PC-3 (cell line): ENCODE data around the gene MED13L. TPM values are rescaled to one million over a fixed set of nuclear protein-coding genes. Genes with fewer than 3 reads are reported as not detected.
A peak's percentile ranks its signal among the peaks of the same experiment; 100 is the strongest.

Experiments used
- ATAC-seq: fragments of 200-7000 bp; cut with Tn5 transposase; 2 replicates; pipeline ENCODE4 v1.9.1; 2020; ENCODE audit warnings: mild to moderate bottlenecking, moderate library complexity
- BruUV-seq: library from RNA; stranded (reverse); fragments of 400-500 nt; replicated peaks from 2 replicates; lab custom pipeline; 2021; lab: Mats Ljungman, UMichigan
- CTCF ChIA-PET: fragments of 300-600 bp; sonication (Branson Sonifier 250); formaldehyde crosslinking; loops from one replicate; lab custom pipeline; 2022; ENCODE audit warnings: antibody characterized with exemption; lab: Charles Lee
- POLR2A ChIA-PET: fragments of 300-600 bp; sonication (Branson Sonifier 250); formaldehyde crosslinking; loops from one replicate; lab custom pipeline; 2022; ENCODE audit warnings: antibody characterized with exemption; ENCODE audit not compliant: unreplicated experiment; lab: Charles Lee
- DNase-seq: peaks from one replicate; pipeline ENCODE4 v3.0.0-alpha.2; 2015
- H2AFZ ChIP-seq: fragments of 300-600 bp; sonication (generic); 2 replicates; pipeline ENCODE4 v1.6.0; 2016; ENCODE audit warnings: antibody characterized with exemption, low read length
- H3F3A ChIP-seq: fragments of 300-600 bp; sonication (generic); one replicate; pipeline ENCODE4 v1.6.0; 2017; ENCODE audit warnings: antibody characterized with exemption, low read length, control low read depth, mild to moderate bottlenecking; ENCODE audit not compliant: unreplicated experiment
- H3K27ac ChIP-seq: fragments of 300-600 bp; sonication (generic); 2 replicates; pipeline ENCODE4 v1.5.1; 2016; ENCODE audit warnings: mild to moderate bottlenecking, low read length
- H3K27me3 ChIP-seq: fragments of 300-600 bp; sonication (generic); 2 replicates; pipeline ENCODE4 v1.6.1; 2016; ENCODE audit warnings: low read length, mixed read lengths
- H3K36me3 ChIP-seq: fragments of 300-600 bp; sonication (generic); 2 replicates; pipeline ENCODE4 v1.6.1; 2016; ENCODE audit warnings: low read depth, mixed run types, low read length, mixed read lengths
- H3K4me1 ChIP-seq: fragments of 300-600 bp; sonication (generic); 2 replicates; pipeline ENCODE4 v1.5.1; 2016; ENCODE audit warnings: low read length; ENCODE audit not compliant: insufficient read depth
- H3K4me2 ChIP-seq: fragments of 300-600 bp; sonication (generic); 2 replicates; pipeline ENCODE4 v1.6.0; 2016; ENCODE audit warnings: low read length
- H3K4me3 ChIP-seq: fragments of 300-600 bp; sonication (generic); 2 replicates; pipeline ENCODE4 v1.5.1; 2016; ENCODE audit warnings: mild to moderate bottlenecking, low read length, mixed read lengths
- H3K79me2 ChIP-seq: fragments of 300-600 bp; sonication (generic); 2 replicates; pipeline ENCODE4 v1.6.1; 2017; ENCODE audit warnings: low read length, mixed read lengths
- H3K9ac ChIP-seq: fragments of 300-600 bp; sonication (generic); 2 replicates; pipeline ENCODE4 v1.6.0; 2016; ENCODE audit warnings: mild to moderate bottlenecking, low read length
- H3K9me2 ChIP-seq: fragments of 300-600 bp; sonication (generic); replicated peaks from 2 replicates; pipeline ENCODE4 v1.6.1; 2016; ENCODE audit warnings: mixed run types, low read length, mixed read lengths
- H3K9me3 ChIP-seq: fragments of 300-600 bp; sonication (generic); 2 replicates; pipeline ENCODE4 v1.6.1; 2016; ENCODE audit warnings: low read length, mixed read lengths
- H4K20me1 ChIP-seq: fragments of 300-600 bp; sonication (generic); 2 replicates; pipeline ENCODE4 v1.6.1; 2016; ENCODE audit warnings: low read length, mixed read lengths
- CTCF ChIP-seq: fragments of 300-600 bp; sonication (generic); conservative IDR thresholded peaks from 2 replicates; pipeline ENCODE4 v1.5.1; 2017; ENCODE audit warnings: antibody characterized with exemption, low read depth, mild to moderate bottlenecking, low read length
- EZH2 ChIP-seq: fragments of 300-600 bp; sonication (generic); IDR thresholded peaks from one replicate; pipeline ENCODE4 v1.6.1; 2017; ENCODE audit warnings: antibody characterized with exemption, mild to moderate bottlenecking, low read length; ENCODE audit not compliant: unreplicated experiment
- EZH2phosphoT487 ChIP-seq: fragments of 300-600 bp; sonication (generic); IDR thresholded peaks from 2 replicates; pipeline ENCODE4 v1.6.1; 2018; ENCODE audit warnings: mild to moderate bottlenecking, antibody characterized with exemption, low read length, borderline replicate concordance
- intact Hi-C: fragments of 100-400 bp; cut with micrococcal nuclease; formaldehyde crosslinking; loops from 2 replicates; pipeline ENCODE4 v1.9.0; 2023
- total RNA-seq: library from RNA; depleted of rRNA; stranded (reverse); fragments of >200 nt; gene quantifications from 2 replicates; pipeline ENCODE4 v1.2.3, GENCODE V29; 2014

Gene MED13L
- total RNA-seq, 1 experiment from 2014 or later: 61.2 TPM

GRCh38 chr12:116123451-116124258, 153.8 kb downstream of the MED13L start:
- intact Hi-C loops: loop anchor here (1.0 to 5.0 kb wide), 3 partner anchors 12 to 106 kb away; no protein-coding TSS in a partner anchor

GRCh38 chr12:116122628-116123027, 154.9 kb downstream of the MED13L start:
- ChIA-PET POLR2A (interaction anchor here (0.7 kb wide), 1 partner anchor 1222 kb away, joined by 5 read pairs; no protein-coding TSS in a partner anchor), CTCF (no interaction called here)
- Histone ChIP-seq H3K27me3 (no peaks in the 10 kb centered on the region), H3K9ac (no peak overlapping the region), H3F3A (no peaks in the 10 kb centered on the region), H3K79me2 (peaks cover 95% of the 10 kb centered on the region), H3K4me3 (peak overlapping the region; percentile 61; the same call in 1 of the 2 replicates), H4K20me1 (peaks cover 71% of the 10 kb centered on the region), H2AFZ (no peak overlapping the region), H3K36me3 (no peaks in the 10 kb centered on the region), H3K4me1 (peaks cover 45% of the 10 kb centered on the region), H3K4me2 (peak overlapping the region; percentile 87), H3K27ac (peak overlapping the region; percentile 29), H3K9me3 (no peaks in the 10 kb centered on the region), H3K9me2 (no peaks in the 10 kb centered on the region)
- no peak for TF ChIP-seq EZH2
- no peak for TF ChIP-seq CTCF
- no peak for TF ChIP-seq EZH2phosphoT487
- intact Hi-C loops: loop anchor here (1.0 to 5.0 kb wide), 3 partner anchors 13 to 105 kb away; no protein-coding TSS in a partner anchor
- no peak for DNase-seq
- ATAC-seq: no peak
- BruUV-seq: no TSS peak

More at GRCh38 chr12:116123451-116124258, 153.8 kb downstream of the MED13L start:
- H2AFZ ChIP-seq: no peak overlapping the region
- H3K27me3 ChIP-seq: no peaks in the 10 kb centered on the region
- no TSS peak for BruUV-seq
- TF ChIP-seq EZH2phosphoT487 (no peak), CTCF (no peak), EZH2 (no peak)
- no peaks in the 10 kb centered on the region for H3K36me3 ChIP-seq
- peaks cover 98% of the 10 kb centered on the region for H3K79me2 ChIP-seq
- ChIA-PET POLR2A (interaction anchor here (0.5 to 0.6 kb wide), 2 partner anchors 44 to 483 kb away, joined by 3 to 7 read pairs; no protein-coding TSS in a partner anchor), CTCF (interaction anchor here (0.7 to 1.0 kb wide), 2 partner anchors 32 to 108 kb away, joined by 4 to 5 read pairs; no protein-coding TSS in a partner anchor)
- H3K9me3 ChIP-seq: no peaks in the 10 kb centered on the region
- H3F3A ChIP-seq: no peaks in the 10 kb centered on the region
- H3K9me2 ChIP-seq: no peaks in the 10 kb centered on the region
- ATAC-seq (peak; percentile 87), DNase-seq (peak; percentile 76)
- peaks cover 72% of the 10 kb centered on the region for H4K20me1 ChIP-seq
- H3K9ac ChIP-seq: 0 out of 2 replicates have a peak overlapping the region, but pooled peaks have one; percentile 2
- H3K27ac ChIP-seq: peak overlapping the region; percentile 29
- H3K4me3 ChIP-seq: peak overlapping the region; percentile 61
- H3K4me1 ChIP-seq: peaks cover 44% of the 10 kb centered on the region
- peak overlapping the region; percentile 87 for H3K4me2 ChIP-seq
